Measurements from ENCODE around the gene TMEM125.

Gene TMEM125

DNA sequence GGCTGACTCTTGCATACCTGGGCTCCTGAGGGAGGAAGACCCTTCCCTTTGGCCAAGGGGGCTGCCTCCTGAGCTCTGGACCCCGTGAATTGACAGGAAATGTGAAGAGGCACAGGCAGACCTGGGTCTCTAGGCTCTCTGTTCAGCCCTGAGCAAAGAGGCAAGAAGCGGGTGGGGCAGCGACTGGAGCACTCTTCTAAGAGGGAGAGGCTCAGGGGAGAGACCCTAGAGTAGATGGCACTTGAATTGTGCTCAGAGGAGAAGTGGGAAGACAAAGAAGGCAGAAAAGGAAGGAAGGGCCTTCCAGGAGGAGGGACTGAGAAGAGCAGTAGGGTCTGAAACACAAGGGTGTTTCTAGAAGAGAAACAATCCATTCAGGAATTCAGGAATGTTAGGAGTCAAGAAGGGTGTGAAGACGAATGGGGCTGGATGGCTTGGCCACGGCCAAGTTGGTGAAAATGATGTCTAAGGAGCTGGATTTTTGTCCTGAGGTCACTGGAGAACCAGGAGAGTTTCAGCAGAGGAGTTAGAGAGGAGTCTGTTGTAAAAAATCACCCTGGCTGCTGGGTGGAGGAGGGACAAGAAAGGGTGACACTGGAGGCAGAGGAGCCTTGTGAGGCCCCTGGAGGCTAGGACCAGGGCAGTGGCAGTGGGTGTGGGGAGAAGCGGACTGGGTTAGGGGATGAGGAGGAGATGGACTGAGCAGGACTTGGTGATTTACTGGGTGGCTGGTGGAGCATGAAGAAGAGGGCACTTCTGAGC is 36.3 kb downstream of the TMEM125 start:
- H3K27ac ChIP-seq, result peak overlapping the region in 1 of 21 experiments; percentile 1
- H3K4me3 ChIP-seq, result no peak overlapping the region

DNA sequence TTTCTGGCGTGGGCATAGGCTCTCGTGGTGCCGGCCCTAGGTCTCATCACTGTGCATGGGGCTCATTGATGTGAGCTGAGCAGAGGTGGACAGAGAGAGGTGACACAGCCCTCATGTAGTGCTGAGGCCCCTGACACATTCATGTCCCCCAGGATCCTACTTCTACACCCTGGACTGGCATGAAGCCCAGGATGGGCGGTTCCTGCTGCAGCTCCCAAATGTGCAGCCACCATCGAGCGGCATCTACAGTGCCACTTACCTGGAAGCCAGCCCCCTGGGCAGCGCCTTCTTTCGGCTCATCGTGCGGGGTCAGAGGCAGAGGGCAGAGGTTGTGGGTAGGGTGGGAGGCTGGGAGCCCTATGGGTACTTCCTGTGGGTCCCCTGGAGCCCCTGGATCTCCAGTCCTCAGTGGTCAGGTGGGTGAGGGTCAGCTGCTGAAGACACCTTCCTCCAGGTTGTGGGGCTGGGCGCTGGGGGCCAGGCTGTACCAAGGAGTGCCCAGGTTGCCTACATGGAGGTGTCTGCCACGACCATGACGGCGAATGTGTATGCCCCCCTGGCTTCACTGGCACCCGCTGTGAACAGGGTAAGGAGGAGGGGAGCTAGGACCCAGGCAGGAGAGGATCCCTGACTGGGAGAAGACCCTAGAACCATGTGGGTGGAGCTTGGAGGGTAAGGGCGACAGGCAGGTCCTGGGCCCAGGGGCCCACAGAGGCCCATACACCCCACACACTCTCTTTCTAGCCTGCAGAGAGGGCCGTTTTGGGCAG is 37.1 kb downstream of the TMEM125 start:
- H3K27ac ChIP-seq, result no peak overlapping the region

DNA sequence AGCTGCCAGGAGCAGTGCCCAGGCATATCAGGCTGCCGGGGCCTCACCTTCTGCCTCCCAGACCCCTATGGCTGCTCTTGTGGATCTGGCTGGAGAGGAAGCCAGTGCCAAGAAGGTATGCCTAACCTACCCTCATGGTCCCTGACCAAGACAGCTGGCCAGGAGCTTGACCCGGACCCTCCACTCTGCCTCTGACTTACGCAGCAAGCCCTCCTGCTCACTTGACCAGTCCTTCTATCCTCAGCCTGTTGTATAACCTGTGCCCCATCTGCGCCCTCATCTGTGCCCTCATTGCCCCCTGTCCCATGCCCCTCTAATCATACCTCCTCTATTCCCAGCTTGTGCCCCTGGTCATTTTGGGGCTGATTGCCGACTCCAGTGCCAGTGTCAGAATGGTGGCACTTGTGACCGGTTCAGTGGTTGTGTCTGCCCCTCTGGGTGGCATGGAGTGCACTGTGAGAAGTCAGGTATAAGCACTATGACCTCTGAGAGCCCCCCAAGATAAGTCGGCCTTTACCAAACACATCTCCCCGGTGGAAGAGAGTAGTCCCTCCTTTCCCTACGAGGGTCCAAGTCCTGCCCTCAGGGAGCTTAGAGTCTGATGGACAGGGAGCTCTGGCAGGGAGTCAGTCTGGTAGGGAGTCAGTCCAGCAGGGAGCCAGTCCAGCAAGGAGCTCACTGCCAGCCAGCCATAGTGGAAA is 37.8 kb downstream of the TMEM125 start:
- no peak overlapping the region for H3K4me3 ChIP-seq
- no peak overlapping the region for H3K27ac ChIP-seq

More for the DNA sequence above, 37.1 kb downstream of the TMEM125 start:
- no peak overlapping the region for H3K4me3 ChIP-seq

DNA sequence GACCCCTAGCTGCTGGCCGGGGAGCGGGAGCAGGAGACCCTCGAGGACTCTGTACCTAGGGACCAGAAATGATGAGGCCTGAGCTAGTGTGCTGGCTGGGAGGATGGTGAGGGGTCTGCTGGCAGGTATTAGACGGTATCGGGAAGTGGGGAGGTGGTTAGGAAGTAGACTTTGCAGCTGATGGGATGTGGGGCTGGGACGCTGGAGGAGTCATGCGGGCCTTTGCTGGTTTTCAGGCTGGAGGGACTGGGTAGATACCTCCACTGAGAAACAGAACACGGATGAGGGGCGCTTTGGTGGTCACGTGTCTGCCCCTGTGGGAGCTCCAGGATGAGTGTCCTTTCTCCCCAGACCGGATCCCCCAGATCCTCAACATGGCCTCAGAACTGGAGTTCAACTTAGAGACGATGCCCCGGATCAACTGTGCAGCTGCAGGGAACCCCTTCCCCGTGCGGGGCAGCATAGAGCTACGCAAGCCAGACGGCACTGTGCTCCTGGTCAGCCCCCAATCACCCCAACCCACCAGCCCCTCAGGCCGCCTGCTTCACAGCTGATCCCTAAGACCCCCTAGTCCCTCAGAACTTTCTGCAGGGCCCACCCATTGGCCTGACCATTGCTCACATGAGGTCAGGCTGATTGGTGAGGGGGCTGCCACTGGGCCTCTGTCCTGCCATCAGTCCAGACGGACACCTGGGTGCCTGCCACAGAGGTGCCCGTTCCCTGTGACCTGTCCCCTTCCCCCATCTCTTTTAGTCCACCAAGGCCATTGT is 39.0 kb downstream of the TMEM125 start:
- H3K27ac ChIP-seq, result no peak overlapping the region

DNA sequence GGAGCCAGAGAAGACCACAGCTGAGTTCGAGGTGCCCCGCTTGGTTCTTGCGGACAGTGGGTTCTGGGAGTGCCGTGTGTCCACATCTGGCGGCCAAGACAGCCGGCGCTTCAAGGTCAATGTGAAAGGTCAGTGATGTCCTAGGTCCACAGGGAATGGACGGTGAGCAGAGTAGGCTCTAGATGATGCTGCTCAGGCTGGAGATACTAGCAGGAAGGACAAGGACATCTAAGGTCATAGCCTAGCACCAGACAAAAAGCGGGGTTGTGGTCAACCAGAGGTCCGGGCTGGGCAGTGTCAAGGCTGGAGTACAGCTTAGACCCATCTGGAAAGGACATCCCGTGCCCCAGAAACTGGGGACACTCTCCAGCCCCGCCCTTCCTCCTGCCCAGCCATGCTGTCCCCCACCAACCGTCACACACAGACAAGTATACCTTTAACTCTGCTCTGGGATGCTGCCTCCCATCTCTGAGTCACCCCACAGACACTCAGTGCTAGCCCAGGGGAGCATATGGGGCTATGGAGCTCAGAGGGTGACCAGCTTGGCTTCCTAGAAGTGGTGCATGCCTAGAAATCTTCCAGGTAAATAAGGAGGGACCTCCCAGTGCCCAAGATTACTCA is 39.7 kb downstream of the TMEM125 start:
- Histone ChIP-seq H3K27ac (no peak overlapping the region), H3K4me3 (no peak overlapping the region)

More for the DNA sequence above, 39.0 kb downstream of the TMEM125 start:
- H3K4me3 ChIP-seq, result no peak overlapping the region

DNA sequence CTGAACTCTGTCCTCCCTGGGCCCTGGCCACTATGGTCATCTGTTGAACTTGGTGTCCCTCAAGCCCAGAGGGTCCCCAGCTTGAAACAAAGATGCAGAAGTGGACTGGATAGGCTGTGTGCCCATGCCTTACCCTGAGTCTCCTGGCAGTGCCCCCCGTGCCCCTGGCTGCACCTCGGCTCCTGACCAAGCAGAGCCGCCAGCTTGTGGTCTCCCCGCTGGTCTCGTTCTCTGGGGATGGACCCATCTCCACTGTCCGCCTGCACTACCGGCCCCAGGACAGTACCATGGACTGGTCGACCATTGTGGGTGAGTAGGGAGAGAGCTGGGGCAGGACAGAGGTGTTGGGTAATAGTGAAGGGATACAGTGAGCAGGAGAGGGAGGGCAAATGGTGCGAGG is 41.7 kb downstream of the TMEM125 start:
- Histone ChIP-seq H3K27ac (no peak overlapping the region), H3K4me3 (no peak overlapping the region)

DNA sequence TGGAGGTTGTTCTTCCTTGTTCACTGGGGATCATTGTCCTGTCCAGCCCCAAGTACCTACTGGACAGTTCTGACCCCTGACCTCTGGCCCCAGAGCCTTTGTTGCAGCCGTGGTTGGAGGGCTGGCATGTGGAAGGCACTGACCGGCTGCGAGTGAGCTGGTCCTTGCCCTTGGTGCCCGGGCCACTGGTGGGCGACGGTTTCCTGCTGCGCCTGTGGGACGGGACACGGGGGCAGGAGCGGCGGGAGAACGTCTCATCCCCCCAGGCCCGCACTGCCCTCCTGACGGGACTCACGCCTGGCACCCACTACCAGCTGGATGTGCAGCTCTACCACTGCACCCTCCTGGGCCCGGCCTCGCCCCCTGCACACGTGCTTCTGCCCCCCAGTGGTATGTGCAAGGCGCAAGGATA is 42.4 kb downstream of the TMEM125 start:
- Histone ChIP-seq H3K4me3 (no peak overlapping the region), H3K27ac (no peak overlapping the region)

DNA sequence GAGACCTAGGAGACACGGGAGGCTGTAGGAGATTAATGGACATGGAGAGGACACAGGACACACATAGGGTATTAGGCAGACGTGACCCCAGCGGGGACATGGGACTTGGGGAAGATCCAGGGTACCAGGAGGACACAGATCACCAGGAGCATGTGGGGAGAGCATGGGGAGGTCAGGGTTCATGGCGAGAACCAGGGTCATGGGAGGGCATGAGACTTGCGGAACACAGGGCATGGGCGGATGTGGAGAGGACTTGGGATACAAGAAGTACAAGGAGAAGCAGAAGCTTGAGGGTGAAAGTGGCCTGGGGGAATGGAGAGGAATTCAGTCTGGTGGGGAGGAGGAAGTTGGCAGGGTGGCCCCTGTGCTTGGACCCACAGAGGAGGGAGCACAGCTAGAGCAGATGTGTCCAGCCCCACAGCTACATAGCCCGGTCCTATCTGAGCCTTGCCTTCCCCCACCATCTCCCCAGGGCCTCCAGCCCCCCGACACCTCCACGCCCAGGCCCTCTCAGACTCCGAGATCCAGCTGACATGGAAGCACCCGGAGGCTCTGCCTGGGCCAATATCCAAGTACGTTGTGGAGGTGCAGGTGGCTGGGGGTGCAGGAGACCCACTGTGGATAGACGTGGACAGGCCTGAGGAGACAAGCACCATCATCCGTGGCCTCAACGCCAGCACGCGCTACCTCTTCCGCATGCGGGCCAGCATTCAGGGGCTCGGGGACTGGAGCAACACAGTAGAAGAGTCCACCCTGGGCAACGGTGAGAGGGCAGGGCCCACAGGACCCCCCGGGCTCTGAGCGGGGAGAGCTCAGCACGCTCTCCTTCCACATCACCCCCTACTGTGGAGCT is 43.1 kb downstream of the TMEM125 start:
- Histone ChIP-seq H3K4me3 (no peak overlapping the region), H3K27ac (no peak overlapping the region)

DNA sequence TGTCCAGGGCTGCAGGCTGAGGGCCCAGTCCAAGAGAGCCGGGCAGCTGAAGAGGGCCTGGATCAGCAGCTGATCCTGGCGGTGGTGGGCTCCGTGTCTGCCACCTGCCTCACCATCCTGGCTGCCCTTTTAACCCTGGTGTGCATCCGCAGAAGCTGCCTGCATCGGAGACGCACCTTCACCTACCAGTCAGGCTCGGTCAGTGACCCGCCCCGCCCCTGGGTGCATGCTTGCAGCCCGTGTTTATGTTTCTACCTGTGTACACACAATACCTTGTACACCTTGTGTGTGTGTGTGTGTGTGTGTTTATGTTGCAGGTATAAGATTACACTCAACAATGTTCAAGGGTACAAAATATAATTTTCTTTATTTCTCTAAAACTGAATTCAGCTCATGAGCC is 44.0 kb downstream of the TMEM125 start:
- no peak overlapping the region for H3K4me3 ChIP-seq
- no peak overlapping the region for H3K27ac ChIP-seq

DNA sequence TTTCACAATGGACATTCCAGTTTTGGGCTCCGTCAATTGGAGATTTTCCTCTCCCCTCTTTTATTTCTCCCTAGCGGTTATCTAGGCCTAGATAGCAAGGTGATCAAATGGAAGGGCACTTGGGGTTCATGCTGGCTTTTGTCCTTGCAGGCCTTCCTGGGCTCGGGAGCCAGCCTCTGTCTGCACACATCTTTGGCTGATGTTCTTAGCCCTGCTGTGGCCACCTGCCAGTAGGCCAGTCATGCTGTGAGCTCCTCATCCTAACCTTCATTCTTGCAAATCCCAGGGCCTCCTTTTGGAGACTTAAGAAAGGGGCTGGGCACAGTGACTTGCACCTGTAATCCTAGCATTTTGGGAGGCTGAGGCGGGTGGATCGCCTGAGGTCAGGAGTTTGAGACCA is 44.5 kb downstream of the TMEM125 start:
- Histone ChIP-seq H3K27ac (no peak overlapping the region), H3K4me3 (no peak overlapping the region)

DNA sequence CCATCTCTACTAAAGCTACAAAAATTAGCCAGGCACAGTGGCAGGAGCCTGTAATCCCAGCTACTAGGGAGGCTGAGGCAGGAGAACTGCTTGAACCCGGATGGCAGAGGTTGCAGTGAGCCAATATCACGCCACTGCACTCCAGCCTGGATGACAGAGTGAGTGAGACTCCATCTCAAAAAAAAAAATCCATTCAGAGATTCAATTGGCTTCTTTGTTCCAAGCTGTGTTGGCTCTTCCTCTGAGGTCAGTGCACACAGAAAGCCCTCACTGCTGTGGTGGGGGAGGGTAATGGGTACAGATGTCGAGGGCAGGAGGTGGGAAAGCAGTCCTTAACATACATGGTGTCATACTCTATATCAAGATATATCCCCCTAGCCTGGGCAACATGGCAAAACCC is 45.7 kb downstream of the TMEM125 start:
- H3K4me3 ChIP-seq, result no peak overlapping the region
- no peak overlapping the region for H3K27ac ChIP-seq

DNA sequence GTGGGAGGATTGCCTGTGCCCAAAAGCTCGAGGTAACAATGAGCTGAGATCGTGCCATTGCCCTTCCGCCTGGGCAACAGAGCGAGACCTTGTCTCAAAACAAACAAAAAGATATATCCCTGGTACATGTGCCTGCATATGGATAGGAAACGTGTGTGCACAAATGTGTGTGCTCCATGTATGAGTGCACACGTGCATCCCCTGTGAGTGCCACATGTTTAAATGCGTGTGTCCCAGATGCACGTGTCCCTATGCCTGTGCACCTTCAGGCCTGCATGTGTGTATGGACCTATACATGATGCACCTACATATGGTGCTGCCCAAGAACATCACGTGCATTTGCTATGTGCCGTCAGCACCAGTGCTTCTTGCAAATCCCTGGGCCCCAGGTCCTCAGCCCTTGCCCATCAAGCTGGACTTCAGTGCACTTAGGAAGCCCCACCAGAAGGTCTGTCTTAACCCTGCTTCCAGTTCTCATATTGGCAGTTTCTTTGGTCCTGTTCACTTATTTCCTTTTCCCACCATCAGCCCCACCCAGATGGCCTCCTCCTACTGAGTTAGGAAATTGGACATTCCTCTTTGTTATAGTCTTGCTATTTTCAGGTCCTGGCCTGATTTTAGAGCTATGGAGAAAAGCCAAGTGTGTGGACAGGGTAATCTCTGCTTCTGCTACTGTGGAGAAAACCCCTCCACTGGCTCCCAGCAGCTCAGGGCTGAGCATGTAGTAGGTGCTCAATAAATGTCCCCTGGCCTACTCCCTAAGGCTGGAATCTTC is 46.4 kb downstream of the TMEM125 start:
- no peak overlapping the region for H3K27ac ChIP-seq
- no peak overlapping the region for H3K4me3 ChIP-seq

DNA sequence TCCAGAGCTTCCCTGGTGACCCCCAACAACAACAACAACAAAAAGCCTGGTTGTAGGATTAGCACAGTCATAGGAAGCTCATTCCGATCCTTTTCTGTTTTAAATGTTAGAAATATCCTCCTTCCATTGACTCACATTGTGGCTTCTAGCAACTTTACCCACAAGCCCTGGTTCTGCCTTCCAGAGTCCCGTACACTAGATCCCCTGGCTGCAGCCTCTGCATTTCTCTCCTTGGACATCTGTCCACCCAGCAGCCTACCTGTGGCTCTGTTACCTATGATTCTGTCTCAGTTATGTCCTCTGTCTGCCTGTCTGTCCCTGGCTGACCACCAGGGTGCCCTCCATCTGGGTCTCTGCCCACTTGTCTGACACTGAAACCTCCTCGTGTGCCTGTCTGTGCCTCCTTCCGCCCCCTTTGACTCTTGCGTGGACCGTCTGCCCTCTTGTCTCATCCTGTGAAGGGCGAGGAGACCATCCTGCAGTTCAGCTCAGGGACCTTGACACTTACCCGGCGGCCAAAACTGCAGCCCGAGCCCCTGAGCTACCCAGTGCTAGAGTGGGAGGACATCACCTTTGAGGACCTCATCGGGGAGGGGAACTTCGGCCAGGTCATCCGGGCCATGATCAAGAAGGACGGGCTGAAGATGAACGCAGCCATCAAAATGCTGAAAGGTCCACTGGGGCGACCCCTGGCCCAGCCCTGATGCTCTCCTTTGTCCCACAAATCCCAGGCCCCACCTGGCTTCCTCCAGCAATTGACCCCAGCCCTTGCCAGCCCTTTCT is 47.1 kb downstream of the TMEM125 start:
- no peak overlapping the region for H3K27ac ChIP-seq
- no peak overlapping the region for H3K4me3 ChIP-seq

DNA sequence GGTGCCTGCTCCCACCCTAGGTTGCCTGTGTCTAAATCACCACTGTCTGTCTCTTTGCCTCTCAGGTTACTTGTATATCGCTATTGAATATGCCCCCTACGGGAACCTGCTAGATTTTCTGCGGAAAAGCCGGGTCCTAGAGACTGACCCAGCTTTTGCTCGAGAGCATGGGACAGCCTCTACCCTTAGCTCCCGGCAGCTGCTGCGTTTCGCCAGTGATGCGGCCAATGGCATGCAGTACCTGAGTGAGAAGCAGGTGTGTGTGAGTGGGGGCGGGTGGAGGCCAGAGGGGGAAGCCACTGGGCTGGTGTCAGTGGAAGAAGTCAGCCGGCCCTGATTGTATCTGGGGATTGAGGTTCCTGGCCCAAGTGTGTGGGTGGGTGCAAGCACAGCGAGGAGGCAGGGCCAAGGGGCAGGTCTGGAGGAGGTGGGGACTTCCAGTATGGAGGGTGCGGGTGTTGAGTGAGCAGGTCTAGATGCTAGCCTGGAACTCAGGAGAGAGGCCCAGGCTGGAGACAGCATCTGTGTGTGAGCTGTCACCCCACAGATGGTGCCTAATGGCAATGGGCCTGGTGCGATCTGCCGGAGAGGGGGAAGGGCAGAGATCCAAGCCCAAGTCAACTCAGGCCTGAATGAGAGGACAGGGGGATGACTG is 48.2 kb downstream of the TMEM125 start:
- Histone ChIP-seq H3K4me3 (no peak overlapping the region), H3K27ac (no peak overlapping the region)

DNA sequence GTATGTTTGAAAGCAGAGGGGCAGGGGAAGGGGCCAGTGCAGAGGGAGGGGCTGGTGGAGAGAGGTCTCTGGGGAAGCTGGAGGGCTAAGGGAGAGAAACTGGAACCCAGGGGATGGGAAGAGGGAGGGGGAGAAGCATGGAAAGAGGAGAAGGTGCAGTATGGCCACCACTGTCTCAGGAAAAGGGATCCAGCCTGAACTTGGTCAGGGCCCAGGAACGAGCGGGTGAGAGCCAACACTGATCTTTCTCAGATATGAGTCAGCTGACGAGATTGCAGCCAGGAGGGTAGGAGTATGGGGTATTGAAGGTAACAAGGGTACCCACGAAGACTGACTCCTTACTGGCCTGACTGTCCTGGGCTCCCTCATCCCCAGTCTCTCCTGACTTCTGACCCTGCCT is 49.0 kb downstream of the TMEM125 start:
- no peak overlapping the region for H3K27ac ChIP-seq
- H3K4me3 ChIP-seq, result no peak overlapping the region

DNA sequence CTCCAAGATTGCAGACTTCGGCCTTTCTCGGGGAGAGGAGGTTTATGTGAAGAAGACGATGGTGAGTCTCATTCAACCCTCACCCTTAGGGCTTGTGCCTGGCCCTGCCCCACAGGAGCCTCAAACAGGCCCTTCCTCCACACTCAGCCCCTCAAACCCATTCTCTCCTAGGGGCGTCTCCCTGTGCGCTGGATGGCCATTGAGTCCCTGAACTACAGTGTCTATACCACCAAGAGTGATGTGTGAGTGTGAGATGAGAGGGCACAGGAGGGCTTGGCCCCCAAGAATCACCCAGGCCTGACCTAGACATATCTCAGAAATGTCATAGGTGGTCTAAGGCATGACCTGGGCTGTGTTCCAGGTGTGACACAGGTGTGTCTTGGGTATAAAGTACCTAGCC is 49.5 kb downstream of the TMEM125 start:
- Histone ChIP-seq H3K4me3 (no peak overlapping the region), H3K27ac (no peak overlapping the region)

DNA sequence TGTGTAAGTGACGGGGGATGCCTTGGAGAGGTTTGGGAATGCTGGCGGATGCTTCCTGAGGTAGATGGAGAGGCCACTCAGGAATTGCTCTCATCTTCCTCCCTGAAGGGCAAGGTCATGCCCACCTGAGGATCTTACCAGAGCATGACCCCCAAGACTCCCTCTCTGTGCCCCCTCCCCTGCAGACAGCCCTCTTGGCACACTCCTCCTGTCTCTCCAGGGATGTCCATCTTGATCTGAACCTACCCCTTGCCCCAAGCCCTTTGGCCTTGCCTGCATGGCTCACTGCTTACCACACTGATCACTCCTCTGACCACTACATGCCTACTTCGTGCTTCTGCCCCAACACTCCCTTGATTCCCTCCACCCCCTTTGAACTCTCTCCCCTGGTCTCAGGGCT is 50.0 kb downstream of the TMEM125 start:
- Histone ChIP-seq H3K27ac (no peak overlapping the region), H3K4me3 (no peak overlapping the region)
